NCI-H526 treated with DMSO at 0.1 percent for 48 hours (cell line): ENCODE data around the gene CNPY2.
"Not testable (repeated sequence)": the region's sequence is repeated elsewhere in the genome, so short reads cannot be mapped to it uniquely, and the experiment has no call there.

Source experiments
- DNase-seq: peaks from one replicate; lab custom pipeline; 2025; lab: John Stamatoyannopoulos, UW

CNPY2 gene

DNA sequence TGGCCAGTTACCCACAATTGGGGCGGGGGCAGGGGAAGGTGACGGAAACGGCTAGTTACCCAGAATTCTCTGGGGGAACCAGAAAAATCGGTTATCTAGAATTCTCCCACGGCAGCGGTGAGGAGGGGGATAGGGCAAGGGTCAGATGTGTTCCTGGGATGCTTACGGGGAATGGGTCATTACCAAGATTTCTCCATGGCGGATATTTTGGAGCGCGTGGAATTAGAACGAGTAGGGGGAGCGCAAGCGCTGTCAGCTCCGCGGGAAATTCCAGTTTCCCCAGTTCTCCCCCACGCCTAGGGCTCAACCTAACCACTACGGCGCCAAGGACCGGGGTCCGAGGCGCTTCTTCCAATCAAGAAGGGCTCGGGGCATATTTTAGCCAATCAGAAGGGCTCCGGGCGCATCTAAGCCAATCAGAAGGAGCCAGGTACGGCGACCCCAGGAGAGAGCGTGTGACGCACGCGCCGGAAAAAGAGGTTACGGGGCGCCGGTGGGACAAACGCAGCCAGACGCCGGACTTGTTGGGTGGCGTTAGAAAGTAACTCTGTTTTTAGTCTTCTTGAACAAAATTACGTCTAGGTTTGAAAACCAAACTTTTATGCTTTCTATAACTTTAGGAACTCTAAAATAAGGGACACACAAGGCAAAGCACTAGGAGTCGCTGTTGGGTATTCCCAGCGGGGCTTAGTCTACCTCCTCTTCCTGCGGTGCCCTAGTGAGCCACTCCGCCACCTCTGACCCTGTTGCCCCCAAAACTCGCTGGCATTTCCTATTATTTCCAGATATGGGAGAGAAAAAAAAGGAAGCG, 18.1 kb upstream of the CNPY2 start, which contains the start of gene PAN2:
Gene PAN2, minus strand, starts transcription at position 322 of the 811 bp plus-strand sequence. CDS start 906 bp downstream, outside the sequence.
- peak; percentile 92 for DNase-seq

GRCh38 chr12:56333197-56333678, 17.4 kb upstream of the CNPY2 start:
- no peak for DNase-seq

DNA sequence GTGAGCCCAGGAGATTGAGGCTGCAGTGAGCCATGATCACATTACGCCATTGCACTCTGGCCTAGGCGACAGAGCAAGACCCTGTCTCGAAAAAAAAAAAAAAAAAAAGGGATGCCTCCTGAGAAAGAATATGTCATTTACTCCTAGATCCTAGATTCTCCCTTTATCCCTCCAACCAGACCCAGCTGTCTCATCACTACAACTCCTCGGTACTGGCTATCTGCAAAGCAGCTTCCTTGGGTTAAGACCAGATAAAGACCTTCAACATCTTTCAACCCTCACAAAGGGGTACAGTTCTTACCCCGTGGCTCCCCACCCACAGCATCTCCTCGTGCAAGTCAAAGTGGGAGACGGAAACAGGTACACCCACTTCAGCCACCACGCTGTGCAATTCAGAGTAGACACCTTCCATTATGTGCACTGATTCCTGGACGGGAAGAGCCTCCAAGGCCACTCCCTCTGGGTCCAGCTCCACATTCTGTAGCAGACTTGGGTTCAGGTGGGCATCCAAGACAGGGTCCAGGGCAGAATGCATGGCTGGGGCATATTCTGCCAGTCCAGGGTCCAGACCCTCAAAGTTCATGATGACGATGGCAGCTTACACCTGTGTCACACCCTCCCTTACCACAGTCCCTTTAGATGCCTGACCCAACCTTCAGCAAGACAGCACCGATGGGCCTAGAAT, 16.9 kb upstream of the CNPY2 start:
- no peak for DNase-seq

GRCh38 chr12:56330936-56331490, 15.2 kb upstream of the CNPY2 start:
- DNase-seq, result no peak

DNA sequence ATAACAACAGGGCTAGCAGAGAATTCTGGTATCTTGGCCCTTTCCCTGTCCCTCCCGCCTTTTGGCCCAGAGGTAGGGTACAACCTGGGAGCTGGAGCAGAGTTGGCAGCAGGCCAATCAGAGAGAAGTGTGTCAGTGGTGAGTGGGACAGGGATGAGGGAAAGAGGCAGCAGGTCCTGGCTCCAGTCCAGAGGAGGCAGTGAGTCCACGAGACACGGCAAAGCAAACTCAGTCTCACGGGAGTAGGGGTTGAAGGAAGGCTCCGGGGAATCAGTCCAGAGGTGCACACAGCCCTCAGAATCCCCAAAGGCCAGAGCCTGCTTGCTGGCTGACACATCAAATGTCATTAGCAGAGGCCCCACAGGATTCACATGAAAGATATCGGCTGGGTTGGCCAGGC, 10.7 kb upstream of the CNPY2 start:
- no peak for DNase-seq

- DNase-seq, result no peak
Observed at GRCh38 chr12:56326126-56326525, 10.3 kb upstream of the CNPY2 start.

- no peak for DNase-seq
Observed at GRCh38 chr12:56324206-56324605, 8.4 kb upstream of the CNPY2 start.

GRCh38 chr12:56321610-56322009, 5.8 kb upstream of the CNPY2 start:
- not testable (repeated sequence) for DNase-seq

- no peak for DNase-seq
Observed at GRCh38 chr12:56321027-56321426, 5.2 kb upstream of the CNPY2 start.

DNA sequence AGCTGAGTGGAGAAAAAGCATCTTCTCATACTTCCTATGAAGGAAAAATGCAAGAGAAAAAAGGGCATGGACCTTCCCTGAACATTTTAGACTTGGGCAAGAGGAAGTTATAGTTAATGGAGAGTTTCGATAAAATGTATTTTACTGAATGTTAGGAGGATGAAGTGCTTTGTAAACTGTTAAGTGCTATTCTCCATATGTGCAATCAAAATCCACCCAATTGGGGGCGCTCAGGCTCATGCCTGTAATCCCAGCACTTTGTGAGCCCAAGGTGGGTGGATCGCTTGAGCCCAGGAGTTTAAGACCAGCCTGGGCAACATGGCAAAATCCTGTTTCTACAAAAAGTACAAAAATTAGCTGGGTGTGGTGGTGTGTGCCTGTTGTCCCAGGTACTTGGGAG, 1.9 kb upstream of the CNPY2 start:
- DNase-seq, result no peak

DNA sequence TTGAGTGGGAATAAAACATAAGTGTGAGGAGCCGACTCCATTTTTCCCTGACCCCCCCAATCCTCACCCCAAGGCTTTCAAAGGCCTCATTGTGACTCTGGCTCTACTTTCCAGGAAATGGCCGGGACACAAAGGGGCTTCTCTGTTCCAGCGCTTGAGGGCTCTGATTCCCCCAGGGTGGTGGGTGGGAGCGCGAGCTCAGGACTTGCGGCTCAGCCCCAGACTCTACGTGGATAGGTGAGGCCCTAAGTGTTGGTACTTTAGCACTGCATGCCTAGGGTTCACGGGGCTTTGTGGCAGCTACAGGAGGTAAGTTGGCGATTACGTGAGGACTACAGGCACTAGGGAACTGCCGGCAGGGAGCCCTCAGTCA, 553 bp downstream of the CNPY2 start:
- DNase-seq, result no peak

DNA sequence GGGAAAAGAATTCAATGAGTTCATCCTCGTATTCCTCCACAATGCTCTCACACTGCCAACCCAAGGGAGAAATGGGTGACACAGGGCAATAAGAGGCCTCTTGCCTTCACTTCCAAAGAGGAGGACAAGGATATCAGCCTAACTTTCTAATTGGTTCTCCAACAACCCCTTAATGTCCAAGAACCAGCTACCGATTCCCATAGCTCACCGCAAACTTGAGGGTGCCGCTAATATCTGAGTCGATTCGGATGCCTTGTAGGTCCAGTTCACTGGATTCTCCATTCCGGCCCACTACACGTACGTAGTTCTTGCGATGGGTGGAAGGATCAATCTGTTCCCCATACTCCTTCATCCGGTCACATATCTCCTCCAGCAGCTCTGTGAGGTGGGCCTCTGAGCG, 4.8 kb downstream of the CNPY2 start:
- DNase-seq, result no peak

DNA sequence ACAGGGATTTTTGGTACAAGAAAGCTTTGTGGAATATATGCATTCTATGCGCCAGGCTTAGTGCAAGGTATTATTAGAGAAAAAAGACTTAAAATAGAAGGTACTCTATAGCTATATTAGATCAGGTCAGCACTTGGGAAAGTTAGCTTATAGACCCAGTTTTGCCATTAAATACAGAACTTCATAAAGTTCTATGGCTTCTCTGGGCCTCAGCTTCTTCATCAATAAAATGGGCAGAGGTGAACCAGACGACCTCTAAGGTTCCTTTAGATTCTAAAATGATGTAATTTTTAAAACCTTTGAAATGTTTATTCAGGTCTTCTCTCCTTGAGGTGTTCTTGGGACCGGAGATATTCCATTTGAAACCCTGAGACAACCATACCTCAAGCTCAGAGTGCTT, 7.1 kb downstream of the CNPY2 start:
- DNase-seq, result no peak

DNA sequence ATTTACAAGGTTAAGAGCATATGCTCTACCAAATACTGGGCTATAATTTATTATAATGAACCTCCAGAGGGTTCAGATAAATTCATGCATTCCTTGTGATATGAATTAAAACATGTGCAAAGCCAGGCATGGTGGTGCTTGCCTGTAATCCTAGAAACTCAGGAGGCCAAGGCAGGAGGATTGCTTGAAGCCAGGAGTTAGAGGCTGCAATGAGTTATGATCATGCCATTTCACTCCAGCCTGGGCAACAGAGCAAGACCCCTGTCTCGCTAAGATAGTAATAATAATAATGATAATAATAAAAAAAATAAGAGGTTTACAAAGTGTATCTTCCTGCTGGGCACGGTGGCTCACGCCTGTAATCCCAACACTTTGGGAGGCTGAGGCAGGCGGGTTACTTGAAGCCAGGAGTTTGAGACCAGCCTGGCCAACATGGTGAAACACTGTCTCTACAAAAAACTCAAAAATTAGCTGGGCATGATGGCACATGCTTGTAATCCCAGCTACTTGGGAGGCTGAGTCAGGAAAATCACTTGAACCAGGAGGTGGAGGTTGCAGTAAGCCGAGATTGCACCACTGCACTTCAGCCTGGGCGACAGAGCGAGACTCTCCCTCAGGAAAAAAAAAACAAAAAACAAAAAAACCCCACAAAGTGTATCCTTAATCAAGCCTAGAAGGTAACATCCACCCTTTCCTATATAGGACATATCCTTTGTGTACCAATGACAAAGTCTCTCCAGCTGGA, 8.4 kb downstream of the CNPY2 start:
- DNase-seq, result no peak

DNA sequence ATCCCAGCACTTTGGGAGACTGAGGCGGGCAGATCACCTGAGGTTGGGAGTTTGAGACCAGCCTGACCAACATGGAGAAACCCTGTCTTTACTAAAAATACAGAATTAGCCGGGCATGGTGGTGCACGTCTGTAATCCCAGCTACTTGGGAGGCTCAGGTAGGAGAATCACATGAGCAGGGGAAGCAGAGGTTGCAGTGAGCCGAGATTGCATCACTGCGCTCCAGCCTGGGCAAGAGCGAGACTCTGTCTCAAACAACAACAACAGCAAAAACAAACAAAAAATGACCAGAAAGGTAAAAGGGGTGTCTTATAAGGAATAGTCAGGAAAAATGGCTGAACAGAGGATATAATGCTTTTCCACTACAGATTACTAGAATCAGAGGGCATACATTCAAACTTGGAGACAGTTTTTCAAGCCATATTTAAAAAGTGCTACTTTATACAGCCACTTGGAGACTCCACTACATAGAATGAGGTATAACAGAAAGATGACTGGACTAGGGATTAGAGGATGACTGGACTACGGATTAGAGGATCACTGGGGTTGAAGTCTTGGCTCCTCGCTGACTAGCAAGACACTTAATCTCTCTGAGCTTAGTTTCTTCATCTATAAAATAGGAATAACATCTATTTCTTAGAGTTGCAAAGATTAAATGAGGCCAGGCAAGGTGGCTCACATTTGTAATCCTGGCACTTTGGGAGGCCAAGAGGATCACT, 10.8 kb downstream of the CNPY2 start:
- no peak for DNase-seq

DNA sequence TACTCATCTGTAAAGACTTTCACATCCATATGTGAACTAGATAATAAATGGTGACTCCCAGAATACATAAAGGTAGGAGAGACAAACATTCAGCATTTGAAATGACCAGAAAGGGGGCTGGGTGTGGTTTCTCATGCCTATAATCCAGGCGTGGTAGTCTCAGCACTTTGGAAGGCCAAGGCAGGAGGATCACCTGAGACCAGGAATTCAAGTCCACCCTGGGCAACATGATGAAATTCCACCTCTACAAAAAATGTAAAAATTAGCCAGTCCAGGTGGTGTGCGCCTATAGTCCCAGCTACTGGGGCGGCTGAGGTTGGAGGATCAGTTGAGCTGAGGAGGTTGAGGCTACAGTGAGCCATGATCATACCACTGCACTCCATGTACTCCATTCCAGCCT, 11.5 kb downstream of the CNPY2 start:
- no peak for DNase-seq

DNA sequence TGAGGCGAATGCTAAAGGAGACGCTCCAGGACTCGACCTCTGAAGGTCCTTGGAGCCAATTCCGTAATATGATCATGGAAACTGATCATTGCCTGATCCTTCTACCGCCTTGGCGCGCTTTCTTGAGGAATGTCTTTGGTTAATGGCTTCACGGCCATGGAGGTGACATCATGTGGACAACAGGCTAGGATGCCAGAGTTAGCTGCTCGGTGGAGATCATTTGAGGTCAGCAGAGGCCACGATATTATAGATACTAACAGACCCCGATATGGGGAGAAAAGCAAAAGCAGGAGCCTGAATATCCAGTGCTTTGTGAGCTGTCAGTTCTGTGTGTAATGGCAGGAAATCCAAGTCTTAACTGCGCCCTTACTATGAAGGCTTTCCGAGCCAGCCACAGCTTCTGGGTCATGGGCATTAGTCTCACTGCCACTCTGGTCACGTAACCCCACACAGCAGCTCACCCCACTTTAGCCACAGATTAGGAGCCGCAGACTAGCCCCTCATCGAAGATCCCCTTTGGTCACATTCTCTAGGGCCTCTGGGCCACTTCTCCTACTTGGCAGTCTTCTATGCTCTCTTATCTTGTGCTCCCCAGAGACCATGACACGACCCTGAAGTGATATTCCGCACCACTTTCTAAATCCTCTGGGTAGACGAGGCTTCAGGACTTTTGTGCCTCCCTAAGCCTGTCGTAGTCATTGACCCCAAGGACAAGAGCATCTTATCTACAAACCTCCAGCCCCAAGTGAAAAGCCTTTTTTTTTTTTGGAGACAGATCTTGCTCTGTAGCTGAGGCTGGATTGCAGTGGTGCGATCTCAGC, 14.9 kb downstream of the CNPY2 start:
- DNase-seq, result no peak

GRCh38 chr12:56299853-56300643, 15.7 kb downstream of the CNPY2 start, which contains the start of gene CS:
Gene CS, minus strand, starts transcription at chr12:56300330. Its CDS starts 129 bp downstream, at chr12:56300201.
- DNase-seq, result peak; percentile 95

GRCh38 chr12:56299308-56299852, 16.4 kb downstream of the CNPY2 start:
- peak; percentile 72 for DNase-seq

DNA sequence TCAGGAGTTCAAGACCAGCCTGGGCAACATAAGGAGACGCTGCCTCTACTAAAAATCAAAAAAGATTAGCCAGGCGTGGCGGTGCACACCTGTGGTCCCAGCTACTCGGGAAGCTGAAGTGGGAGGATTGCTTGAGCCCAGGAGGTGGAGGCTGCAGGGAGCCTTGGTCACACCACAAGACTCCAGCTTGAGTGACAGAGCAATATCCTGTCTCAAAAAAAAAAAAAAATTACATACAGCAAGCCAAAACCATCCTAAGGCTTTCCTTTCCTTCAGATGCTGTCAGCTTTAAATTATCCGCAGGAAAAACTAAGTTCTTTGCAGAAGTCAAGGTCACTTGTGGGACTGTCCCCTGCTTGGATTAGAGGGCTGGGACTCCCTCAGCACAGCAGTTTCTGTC, 17.0 kb downstream of the CNPY2 start:
- DNase-seq, result no peak
